GM18907 (cell line): Measurements from ENCODE around the gene MYBPHL.

Experiments used
- ATAC-seq: cut with Tn5 transposase; IDR thresholded peaks from one replicate; pipeline ENCODE4 v1.9.1; 2021; ENCODE audit warnings: mild to moderate bottlenecking, moderate library complexity; ENCODE audit not compliant: unreplicated experiment

The MYBPHL gene

GRCh38 chr1:109281680-109282496 is 24.9 kb downstream of the MYBPHL start:
- no peak for ATAC-seq

GRCh38 chr1:109280862-109281261 is 25.9 kb downstream of the MYBPHL start:
- ATAC-seq: no peak

- no peak for ATAC-seq
These were observed 27.1 kb downstream of the MYBPHL start for GRCh38 chr1:109279615-109280278.

GRCh38 chr1:109277434-109278204 is 29.2 kb downstream of the MYBPHL start:
- peak; percentile 85 for ATAC-seq

GRCh38 chr1:109275706-109276345 is 31.0 kb downstream of the MYBPHL start:
- ATAC-seq: no peak

GRCh38 chr1:109274533-109275476 is 32.0 kb downstream of the MYBPHL start:
- ATAC-seq: no peak

- ATAC-seq: no peak
These were observed 33.1 kb downstream of the MYBPHL start for GRCh38 chr1:109273570-109274288.

- no peak for ATAC-seq
These were observed 33.8 kb downstream of the MYBPHL start for GRCh38 chr1:109272831-109273547.

- no peak for ATAC-seq
These were observed 34.6 kb downstream of the MYBPHL start for GRCh38 chr1:109272021-109272799.

- no peak for ATAC-seq
These were observed 35.4 kb downstream of the MYBPHL start for GRCh38 chr1:109271458-109271857.

GRCh38 chr1:109270623-109271317 is 36.0 kb downstream of the MYBPHL start:
- ATAC-seq: no peak

GRCh38 chr1:109269981-109270622 is 36.7 kb downstream of the MYBPHL start:
- no peak for ATAC-seq

GRCh38 chr1:109269212-109269980 is 37.4 kb downstream of the MYBPHL start:
- ATAC-seq: no peak

GRCh38 chr1:109268431-109269211 is 38.2 kb downstream of the MYBPHL start:
- no peak for ATAC-seq

- ATAC-seq: no peak
These were observed 39.0 kb downstream of the MYBPHL start for GRCh38 chr1:109267743-109268300.
